Hepatocyte (in vitro differentiated cells): ENCODE results near the gene SLC24A1. TPM values are rescaled to one million over a fixed set of nuclear protein-coding genes. Genes with fewer than 3 reads are reported as not detected.
A peak's percentile ranks its signal among the peaks of the same experiment; 100 is the strongest.

Experiments
- DNase-seq: peaks from one replicate; pipeline ENCODE4 v3.0.0-alpha.2; 2016; ENCODE audit warnings: low spot score
- H2AFZ ChIP-seq: fragments of 200-600 bp; sonication (generic); 2 replicates; pipeline ENCODE4 v1.6.0; 2016; ENCODE audit warnings: antibody characterized with exemption, mild to moderate bottlenecking
- H3K27ac ChIP-seq: fragments of 200-600 bp; sonication (generic); 2 replicates; pipeline ENCODE4 v1.5.1; 2016; ENCODE audit warnings: mild to moderate bottlenecking
- H3K27me3 ChIP-seq: fragments of 200-600 bp; sonication (generic); 2 replicates; pipeline ENCODE4 v1.6.1; 2016
- H3K36me3 ChIP-seq: fragments of 200-600 bp; sonication (generic); replicated peaks from 2 replicates; pipeline ENCODE4 v1.5.1; 2016; ENCODE audit warnings: low read depth; ENCODE audit not compliant: insufficient read depth
- H3K4me1 ChIP-seq: fragments of 200-600 bp; sonication (generic); 2 replicates; pipeline ENCODE4 v1.5.1; 2016; ENCODE audit warnings: mild to moderate bottlenecking, moderate library complexity; ENCODE audit not compliant: insufficient read depth
- H3K4me2 ChIP-seq: fragments of 200-600 bp; sonication (generic); 2 replicates; pipeline ENCODE4 v1.6.0; 2016
- H3K4me3 ChIP-seq: fragments of 200-600 bp; sonication (generic); 2 replicates; pipeline ENCODE4 v1.5.1; 2016; ENCODE audit warnings: mild to moderate bottlenecking
- H3K79me2 ChIP-seq: fragments of 200-600 bp; sonication (generic); 2 replicates; pipeline ENCODE4 v1.6.0; 2017; ENCODE audit warnings: mild to moderate bottlenecking
- H3K9me2 ChIP-seq: fragments of 200-600 bp; sonication (generic); replicated peaks from 2 replicates; pipeline ENCODE4 v1.6.0; 2017; ENCODE audit warnings: mild to moderate bottlenecking; ENCODE audit not compliant: insufficient read depth
- H3K9me3 ChIP-seq: fragments of 200-600 bp; sonication (generic); 2 replicates; pipeline ENCODE4 v1.5.1; 2016; ENCODE audit warnings: low read depth, mild to moderate bottlenecking
- H4K20me1 ChIP-seq: fragments of 200-600 bp; sonication (generic); 2 replicates; pipeline ENCODE4 v1.6.0; 2016; ENCODE audit warnings: mild to moderate bottlenecking; ENCODE audit not compliant: insufficient read depth, poor library complexity, severe bottlenecking
- EZH2 ChIP-seq: fragments of 200-600 bp; sonication (generic); IDR thresholded peaks from 2 replicates; pipeline ENCODE4 v1.6.1; 2016; ENCODE audit warnings: antibody characterized with exemption, mild to moderate bottlenecking, borderline replicate concordance
- EZH2phosphoT487 ChIP-seq: fragments of 200-600 bp; sonication (generic); IDR thresholded peaks from one replicate; pipeline ENCODE4 v1.6.1; 2018; ENCODE audit warnings: antibody characterized with exemption, mild to moderate bottlenecking, low read depth, moderate library complexity; ENCODE audit not compliant: unreplicated experiment, severe bottlenecking
- WGBS: methylation state at CpG from one replicate; pipeline ENCODE4 v1.1.6; 2016; ENCODE audit warnings: low lambda C conversion rate; ENCODE audit errors: missing lambda C conversion rate; 5-methylcytosine and 5-hydroxymethylcytosine counted together
- polyA plus RNA-seq: library from polyadenylated mRNA; unstranded; fragments of >200 nt; fragmentation: Nextera tagmentation; extraction: Ambion mirVana; gene quantifications from 2 replicates; pipeline ENCODE4 v1.2.1, GENCODE V29; 2016
- total RNA-seq: library from RNA; depleted of rRNA; stranded (reverse); fragments of >200 nt; gene quantifications from 2 replicates; pipeline ENCODE4 v1.2.3, GENCODE V29; 2014
- TF ChIP-seq, protein P1 (sequence below): fragments of 200-600 bp; sonication (generic); IDR thresholded peaks from 2 replicates; pipeline ENCODE4 v1.5.1; 2016; ENCODE audit warnings: antibody characterized with exemption, mild to moderate bottlenecking; ENCODE audit not compliant: poor library complexity

The SLC24A1 gene
- total and polyA plus RNA-seq, 2 experiments from 2014 or later, result 3.6 to 7.4 TPM

DNA sequence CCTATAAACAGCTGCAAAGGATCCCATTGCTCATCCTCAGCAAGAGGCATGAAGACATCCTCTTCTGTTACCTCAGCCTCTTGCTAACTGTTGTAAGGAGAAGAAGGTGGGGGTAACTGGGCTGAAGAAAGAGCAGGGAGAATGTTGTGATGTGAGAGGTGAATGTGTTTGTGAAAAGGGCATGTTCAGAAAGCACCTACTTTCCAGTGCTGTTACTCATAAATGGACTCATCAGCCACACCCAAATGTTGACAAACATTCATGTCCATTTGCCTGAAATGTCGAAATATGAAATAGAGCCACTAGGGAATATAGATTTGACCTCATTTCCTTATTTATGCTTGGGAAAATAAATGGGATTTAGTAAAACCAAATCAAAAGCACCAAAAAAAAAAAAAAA is 12.6 kb downstream of the SLC24A1 start:
- no peaks in the 10 kb centered on the region for H3K79me2 ChIP-seq
- H3K9me3 ChIP-seq, result no peaks in the 10 kb centered on the region
- H3K27me3 ChIP-seq, result no peaks in the 10 kb centered on the region
- no peak overlapping the region for H3K4me3 ChIP-seq
- no peaks in the 10 kb centered on the region for H3K36me3 ChIP-seq
- no peak overlapping the region for H3K4me2 ChIP-seq
- 88% methylated on average over 1 of the region's 1 CpG for WGBS
- no peak overlapping the region for H3K27ac ChIP-seq
- no peak for TF ChIP-seq EZH2
- TF ChIP-seq EZH2phosphoT487, result no peak
- TF ChIP-seq, protein P1, sequence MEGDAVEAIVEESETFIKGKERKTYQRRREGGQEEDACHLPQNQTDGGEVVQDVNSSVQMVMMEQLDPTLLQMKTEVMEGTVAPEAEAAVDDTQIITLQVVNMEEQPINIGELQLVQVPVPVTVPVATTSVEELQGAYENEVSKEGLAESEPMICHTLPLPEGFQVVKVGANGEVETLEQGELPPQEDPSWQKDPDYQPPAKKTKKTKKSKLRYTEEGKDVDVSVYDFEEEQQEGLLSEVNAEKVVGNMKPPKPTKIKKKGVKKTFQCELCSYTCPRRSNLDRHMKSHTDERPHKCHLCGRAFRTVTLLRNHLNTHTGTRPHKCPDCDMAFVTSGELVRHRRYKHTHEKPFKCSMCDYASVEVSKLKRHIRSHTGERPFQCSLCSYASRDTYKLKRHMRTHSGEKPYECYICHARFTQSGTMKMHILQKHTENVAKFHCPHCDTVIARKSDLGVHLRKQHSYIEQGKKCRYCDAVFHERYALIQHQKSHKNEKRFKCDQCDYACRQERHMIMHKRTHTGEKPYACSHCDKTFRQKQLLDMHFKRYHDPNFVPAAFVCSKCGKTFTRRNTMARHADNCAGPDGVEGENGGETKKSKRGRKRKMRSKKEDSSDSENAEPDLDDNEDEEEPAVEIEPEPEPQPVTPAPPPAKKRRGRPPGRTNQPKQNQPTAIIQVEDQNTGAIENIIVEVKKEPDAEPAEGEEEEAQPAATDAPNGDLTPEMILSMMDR, result no peak
- no peak for DNase-seq
- H3K9me2 ChIP-seq, result no peaks in the 10 kb centered on the region
- H3K4me1 ChIP-seq, result no peaks in the 10 kb centered on the region
- H2AFZ ChIP-seq, result no peak overlapping the region
- H4K20me1 ChIP-seq, result no peaks in the 10 kb centered on the region

DNA sequence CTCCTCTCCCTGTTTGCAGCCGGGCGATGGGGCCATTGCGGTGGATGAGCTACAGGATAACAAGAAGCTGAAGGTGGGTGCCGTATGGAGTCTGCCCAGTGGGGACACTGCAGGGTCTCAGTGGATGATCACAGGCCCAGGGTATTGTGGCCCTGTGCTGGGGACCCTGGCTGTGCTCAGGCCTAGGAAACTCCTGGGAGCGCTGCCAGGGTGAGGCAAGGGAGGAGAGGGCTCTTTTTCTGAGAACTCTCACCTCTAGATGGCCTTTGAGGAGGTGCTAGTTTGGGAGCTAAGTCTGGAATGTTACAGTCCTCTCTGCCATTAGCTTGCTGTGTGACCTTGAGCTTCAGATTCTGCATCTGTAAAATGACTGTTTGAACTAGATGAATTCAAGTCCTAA is 16.4 kb downstream of the SLC24A1 start:
- no peak overlapping the region for H3K4me2 ChIP-seq
- no peak for DNase-seq
- H2AFZ ChIP-seq, result no peak overlapping the region
- whole genome bisulfite sequencing, result 90% methylated on average over 5 of the region's 5 CpGs
- no peaks in the 10 kb centered on the region for H3K9me3 ChIP-seq
- no peaks in the 10 kb centered on the region for H4K20me1 ChIP-seq
- H3K36me3 ChIP-seq, result no peaks in the 10 kb centered on the region
- no peaks in the 10 kb centered on the region for H3K79me2 ChIP-seq
- no peak for TF ChIP-seq EZH2
- TF ChIP-seq, protein P1, result no peak
- no peak for TF ChIP-seq EZH2phosphoT487
- H3K27me3 ChIP-seq, result no peaks in the 10 kb centered on the region
- no peaks in the 10 kb centered on the region for H3K4me1 ChIP-seq
- no peak overlapping the region for H3K4me3 ChIP-seq
- H3K27ac ChIP-seq, result peak overlapping the region; percentile 31
- H3K9me2 ChIP-seq, result no peaks in the 10 kb centered on the region

DNA sequence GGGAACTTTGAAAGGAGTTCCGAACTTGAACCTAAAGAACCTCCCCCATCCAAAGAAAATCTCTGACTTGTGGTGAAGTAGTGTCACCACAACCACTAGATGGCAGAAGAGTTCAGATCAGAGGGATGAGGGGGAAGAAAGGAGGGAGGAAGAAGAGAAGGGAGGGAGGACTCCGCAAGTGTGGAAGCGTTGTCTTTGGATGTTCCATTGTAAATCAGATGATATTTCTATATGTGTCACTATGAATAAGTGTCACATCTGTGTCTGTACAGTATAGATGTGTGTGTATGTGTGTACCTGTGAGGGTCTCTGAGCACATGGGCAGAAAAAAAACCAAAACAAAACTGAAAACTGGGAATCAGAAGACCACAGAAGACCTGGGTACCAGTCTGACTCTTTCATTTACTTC is 16.9 kb downstream of the SLC24A1 start:
- Histone ChIP-seq H3K9me3 (no peaks in the 10 kb centered on the region), H4K20me1 (no peaks in the 10 kb centered on the region), H3K4me3 (no peak overlapping the region), H3K9me2 (no peaks in the 10 kb centered on the region), H3K27ac (no peak overlapping the region), H3K36me3 (no peaks in the 10 kb centered on the region), H2AFZ (no peak overlapping the region), H3K4me1 (no peaks in the 10 kb centered on the region), H3K27me3 (no peaks in the 10 kb centered on the region), H3K4me2 (peak overlapping the region; percentile 45), H3K79me2 (no peaks in the 10 kb centered on the region)
- TF ChIP-seq EZH2phosphoT487 (no peak), EZH2 (no peak)
- TF ChIP-seq, protein P1, result peak; percentile 92
- peak; percentile 86 for DNase-seq
- WGBS, result 17% methylated on average over 3 of the region's 3 CpGs

DNA sequence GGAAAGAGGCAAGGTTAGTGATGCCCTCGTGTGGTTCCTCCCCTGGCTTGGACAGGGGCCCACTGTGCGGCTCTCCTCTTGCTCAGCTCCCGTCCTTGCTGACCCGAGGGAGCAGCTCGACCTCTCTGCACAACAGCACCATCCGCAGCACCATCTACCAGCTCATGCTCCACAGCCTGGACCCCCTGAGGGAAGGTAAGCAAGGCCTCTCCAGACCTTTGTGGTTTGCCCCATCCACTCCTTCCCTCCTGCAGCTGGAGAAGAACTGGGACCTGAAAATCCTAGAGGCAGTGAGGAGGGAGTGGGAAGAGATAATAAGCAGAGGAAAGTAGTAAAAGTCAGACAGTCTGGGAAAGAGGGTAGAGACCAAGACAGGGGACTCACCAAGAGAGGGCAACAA is 17.8 kb downstream of the SLC24A1 start:
- TF ChIP-seq, protein P1, result no peak
- TF ChIP-seq EZH2phosphoT487, result no peak
- no peak for TF ChIP-seq EZH2
- no peak overlapping the region for H2AFZ ChIP-seq
- no peaks in the 10 kb centered on the region for H3K9me3 ChIP-seq
- H3K36me3 ChIP-seq, result no peaks in the 10 kb centered on the region
- 82% methylated on average over 6 of the region's 6 CpGs for WGBS
- no peaks in the 10 kb centered on the region for H3K4me1 ChIP-seq
- H3K79me2 ChIP-seq, result no peaks in the 10 kb centered on the region
- H3K4me3 ChIP-seq, result no peak overlapping the region
- no peaks in the 10 kb centered on the region for H3K27me3 ChIP-seq
- no peak overlapping the region for H3K27ac ChIP-seq
- no peak overlapping the region for H3K4me2 ChIP-seq
- no peaks in the 10 kb centered on the region for H3K9me2 ChIP-seq
- DNase-seq, result no peak
- no peaks in the 10 kb centered on the region for H4K20me1 ChIP-seq
